Right renal cortex interstitium (tissue), 3 donors: ENCODE data around the gene MEIS1. TPM values are rescaled to one million over a fixed set of nuclear protein-coding genes. Genes with fewer than 3 reads are reported as not detected.
"Not testable (repeated sequence)": the region's sequence is repeated elsewhere in the genome, so short reads cannot be mapped to it uniquely, and the experiment has no call there.

Experiments
- DNase-seq, 3 donors: peaks; one replicate each; pipeline ENCODE4 v3.0.0-alpha.2; 2013; ENCODE audit warnings: low read depth in 3 of 3, low spot score in 2 of 3
- polyA plus RNA-seq, 3 donors: library from polyadenylated mRNA; unstranded; fragments of 120-200 nt; gene quantifications; one replicate each; pipeline ENCODE4 v1.2.1, GENCODE V29; 2013; ENCODE audit not compliant: insufficient read length in 3 of 3

Gene MEIS1
- polyA plus RNA-seq, 3 donors, result 105 to 132 (median 122) TPM

DNA sequence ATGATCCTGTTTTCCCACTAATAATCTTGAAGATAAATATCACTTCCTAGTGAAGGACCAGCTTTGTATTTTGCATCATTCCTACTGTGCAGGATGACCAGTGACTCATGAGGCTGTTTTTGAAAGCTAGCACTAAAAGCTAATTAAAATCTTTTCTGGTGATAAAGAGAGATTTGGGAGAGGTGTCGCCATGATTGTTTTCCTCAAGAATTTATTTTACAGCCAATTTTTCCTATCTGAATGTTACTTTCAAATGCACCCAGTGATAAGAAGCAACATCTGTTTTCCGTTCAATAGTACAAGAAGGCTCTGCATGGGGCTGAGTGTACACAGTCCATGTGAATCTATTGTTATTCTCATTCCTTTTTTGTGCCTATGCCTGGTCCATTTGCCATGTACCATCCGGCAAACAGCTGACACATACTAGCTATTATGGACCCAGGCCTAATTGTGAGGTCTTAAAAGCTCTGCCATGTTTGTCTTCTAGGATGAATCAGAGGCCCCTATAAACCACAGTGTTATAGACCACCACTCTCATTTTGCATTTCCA, 28.4 kb downstream of the MEIS1 start:
- no peak for DNase-seq

DNA sequence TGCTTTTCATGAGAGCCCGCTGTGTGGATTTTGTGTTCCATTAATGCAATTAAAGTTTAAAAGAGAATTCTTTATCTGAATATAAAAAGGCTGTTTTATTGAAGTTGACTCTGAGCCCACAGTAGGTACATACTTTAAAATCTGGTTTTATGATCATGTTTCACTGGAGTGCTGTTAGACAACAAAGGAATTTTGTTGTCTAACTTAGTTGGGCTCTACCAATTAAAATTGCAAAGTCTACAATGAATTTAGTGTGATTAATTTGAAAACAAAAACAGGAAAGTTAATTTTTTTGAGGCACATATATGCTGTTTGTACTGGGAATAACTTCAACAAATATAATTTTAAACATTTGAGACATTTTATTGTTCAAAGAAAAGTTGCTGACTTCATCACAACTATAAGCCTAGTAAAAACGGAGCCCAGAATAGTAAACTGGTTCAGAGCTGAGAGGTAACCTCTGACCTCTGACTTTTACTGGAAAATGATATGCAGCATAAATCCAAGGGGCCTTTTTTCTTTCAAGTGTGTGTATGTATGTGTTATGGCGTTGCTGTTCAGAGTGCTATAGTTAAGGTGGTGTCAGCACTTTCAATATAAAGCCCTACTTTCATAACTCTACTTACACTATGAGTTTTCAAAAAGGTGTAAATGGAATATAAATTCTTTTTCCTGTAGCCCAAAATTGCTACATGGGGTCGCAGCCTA, 30.2 kb downstream of the MEIS1 start:
- DNase-seq, result no peak

DNA sequence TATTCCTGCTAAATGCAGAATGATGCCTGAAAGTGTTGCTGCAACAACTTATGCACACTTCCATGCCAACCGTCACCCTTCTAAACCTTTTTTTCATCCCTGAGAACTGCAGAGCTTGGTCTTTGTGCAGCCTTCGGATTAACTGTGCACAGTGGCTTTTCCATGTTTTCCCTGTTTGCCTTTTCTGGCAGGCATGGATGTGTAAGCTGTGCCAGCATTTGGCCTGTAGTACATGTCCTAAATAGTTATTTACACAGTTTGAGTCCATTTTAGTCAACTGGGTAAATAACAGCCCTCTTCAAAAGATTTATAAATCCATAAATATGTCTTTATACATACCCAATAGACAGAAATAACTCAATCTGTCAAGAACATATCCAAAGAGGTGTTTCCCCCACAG, 31.5 kb downstream of the MEIS1 start:
- DNase-seq, result no peak

DNA sequence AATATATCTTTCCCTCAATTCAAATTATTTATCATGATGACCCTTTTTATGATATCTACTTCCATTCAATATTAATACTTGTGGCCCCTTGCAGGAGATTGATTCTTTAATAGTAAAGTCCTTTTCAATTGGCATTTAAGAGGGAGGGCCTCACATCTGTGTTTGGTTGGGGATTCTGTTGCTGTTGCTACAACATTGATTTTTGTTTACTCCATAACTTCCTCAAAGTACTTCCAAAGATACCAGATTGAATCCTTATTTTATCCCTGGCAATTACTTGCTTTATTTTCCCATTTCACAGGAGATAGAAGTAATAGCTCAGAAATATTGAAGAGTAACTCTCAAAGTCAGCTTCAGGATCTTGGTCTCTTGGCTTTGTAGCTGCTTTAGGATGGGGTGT, 32.8 kb downstream of the MEIS1 start:
- no peak for DNase-seq

DNA sequence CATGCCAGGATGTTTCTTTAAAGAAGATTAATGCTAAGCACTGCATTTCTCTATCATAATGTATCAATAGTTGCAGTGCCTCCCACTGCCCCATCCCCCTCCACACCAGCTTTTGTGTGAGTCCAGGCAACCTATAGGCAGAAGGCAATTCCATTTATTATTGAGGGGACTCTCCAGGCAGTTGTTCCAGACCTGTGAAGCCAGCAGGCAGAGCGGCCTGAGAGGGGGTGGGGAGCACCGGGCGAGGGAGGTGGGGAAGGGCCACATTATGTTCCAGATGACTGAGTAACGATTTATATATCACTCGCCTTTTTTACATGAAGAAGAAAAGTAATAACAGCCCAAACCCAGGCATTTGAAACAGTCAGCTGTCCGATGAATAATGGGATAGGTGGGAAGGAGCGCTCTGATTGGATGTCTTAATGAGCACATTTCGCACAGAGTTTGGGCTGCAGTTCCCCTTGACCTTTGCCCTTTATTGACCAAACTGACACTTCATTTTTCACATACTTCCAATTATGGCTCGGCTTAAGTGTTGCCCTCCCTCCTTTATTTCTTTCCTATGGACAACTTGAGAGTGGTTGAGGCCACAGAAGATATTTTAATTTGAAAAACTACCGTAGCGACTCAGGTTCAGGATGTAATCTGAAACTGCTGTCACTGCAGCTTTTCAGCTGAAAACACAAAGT, 34.4 kb downstream of the MEIS1 start:
- no peak for DNase-seq

DNA sequence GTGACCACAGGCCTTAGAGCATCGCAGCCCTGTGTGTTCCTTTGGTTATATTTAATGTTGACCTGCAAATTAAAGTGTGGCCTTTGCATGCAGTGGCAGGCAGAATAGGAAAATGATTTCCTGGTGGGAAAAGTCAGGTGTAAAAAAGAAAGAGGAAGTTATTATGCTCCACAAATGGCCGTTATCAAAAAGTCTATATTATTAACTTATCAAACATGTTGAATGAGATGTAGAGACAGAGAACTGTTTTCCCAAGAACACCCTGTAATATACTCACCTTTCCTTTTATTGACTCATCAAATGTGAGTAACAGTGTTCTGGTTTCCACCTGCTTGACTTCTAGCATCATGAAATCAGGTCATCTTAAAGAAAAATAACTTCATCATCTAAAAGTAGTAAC, 35.3 kb downstream of the MEIS1 start:
- DNase-seq, result no peak

DNA sequence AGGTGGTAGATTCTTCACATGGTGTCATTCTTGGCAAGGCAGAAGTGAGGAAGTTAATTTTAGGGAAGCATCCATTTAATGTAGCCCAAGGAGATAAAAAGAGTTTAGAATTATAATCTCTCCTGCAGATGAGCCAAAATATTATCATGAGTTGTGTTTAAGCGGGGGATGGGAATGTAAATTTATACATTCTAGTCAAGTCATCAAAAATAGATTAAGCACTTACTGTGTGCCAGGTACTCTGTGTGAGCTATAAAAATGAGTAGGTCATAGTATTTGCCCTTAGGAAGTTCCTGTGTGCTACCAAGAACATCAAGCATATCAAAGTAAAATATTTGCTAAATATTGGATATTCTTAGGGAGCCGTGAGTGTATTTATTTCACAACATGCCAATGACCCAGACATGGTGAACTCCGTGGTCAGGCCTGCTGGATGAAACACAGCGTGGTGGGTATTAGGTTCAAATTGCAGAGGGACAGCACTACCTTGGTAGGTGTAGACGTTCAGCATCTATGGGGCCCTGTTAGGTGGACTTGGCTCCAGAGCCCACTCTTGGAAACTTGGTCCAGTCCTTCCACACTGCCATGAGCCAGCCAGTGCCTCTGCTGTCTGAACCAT, 37.4 kb downstream of the MEIS1 start:
- no peak for DNase-seq

DNA sequence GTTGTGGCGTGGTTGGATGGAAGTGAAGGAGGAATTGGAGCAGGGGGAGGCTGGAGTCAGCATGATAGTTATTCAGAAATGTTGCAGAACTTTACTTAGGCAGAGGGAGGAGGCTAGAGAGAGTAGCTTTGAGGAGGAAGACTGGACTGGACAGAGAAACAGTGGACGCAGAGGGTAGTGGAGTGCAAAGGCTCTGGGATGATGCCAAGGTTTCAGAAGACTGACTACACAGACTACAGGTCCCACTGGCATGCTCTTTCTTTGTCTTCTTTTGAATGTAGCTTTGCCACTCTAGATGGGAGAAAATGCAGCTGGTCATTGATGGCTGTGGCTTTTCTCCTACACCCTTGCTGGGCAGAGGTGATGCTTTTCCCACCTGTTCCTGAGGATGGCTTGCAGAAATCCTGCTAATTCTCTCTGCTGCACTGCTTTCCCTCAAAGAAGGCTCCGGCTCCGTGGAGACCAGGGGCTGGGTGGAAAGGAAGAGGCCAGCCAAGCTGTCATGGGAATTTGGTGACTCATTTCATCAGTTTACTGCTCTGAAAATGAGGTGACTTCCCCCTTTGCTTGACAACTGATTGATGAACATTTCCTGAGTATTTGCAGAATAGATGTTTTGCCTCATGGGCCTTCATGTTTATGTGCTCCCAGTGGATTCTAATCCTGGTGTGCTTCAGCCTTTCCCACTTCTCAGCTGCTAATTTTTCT, 42.4 kb downstream of the MEIS1 start:
- no peak for DNase-seq

DNA sequence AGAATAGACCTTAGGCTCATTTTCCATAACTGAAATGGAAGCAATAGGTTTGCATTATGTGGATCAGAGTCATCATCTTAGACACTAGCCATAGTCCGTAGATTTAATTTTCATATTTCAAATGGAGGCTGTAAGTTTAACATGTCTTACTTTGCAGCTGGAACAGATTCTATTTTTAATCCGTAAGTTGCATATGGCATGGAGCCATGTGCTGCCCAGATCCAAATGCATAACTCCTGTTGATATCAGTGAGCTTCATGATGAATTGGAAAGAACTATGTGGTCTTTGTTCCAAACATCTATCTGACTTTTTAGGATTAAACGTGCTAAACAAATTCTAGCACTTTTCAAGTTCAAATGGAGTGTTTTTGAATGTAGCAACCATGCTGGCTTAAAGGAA, 43.4 kb downstream of the MEIS1 start:
- no peak for DNase-seq

DNA sequence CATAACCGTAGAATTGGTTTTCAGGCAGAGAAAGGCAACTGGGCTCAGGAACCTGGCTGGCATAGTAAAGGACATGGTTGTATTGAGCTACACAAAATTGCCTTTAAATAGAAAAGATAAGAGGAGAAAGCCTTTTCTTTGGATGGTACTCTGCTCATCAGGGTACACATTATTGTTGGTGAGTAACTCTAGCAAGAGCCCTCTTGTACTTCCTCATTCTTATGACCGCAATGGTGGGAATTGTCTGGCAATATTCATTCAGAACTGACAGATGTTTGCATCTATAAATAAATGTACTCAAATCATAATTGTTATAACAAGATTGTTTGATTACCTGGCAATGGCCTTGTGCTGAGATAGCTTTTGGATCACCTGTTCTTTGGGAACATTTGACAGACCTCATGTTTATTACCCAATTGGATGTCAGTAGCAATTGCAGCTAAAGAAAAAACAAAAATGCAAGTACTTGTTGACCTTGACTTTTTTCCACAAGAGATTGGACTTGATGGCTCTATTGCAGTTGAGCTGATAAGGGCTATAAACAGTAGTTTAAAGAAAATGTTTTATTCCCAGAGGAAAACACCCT, 43.9 kb downstream of the MEIS1 start:
- no peak for DNase-seq

DNA sequence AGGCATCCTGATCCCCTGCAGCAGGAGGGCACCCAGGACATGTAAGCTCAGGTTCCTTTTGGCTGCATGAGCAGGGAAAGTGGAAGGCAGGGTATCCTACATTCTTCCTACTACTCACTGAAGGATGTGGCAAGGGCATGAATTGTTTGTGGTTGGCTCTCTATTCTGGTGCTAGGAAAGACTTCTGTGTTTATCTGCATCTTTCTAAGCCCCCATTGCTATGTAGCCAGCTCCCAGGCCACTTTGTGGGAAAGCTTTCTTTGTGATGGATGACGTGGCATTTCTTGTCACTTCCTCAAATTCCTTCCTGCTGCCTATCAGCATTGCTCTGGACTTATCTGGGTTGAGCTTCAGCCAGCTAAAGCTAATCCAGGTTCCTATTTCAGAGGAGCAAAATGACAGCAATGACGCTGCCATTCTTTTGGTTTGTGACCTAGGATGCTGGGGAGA, 46.2 kb downstream of the MEIS1 start:
- no peak for DNase-seq

DNA sequence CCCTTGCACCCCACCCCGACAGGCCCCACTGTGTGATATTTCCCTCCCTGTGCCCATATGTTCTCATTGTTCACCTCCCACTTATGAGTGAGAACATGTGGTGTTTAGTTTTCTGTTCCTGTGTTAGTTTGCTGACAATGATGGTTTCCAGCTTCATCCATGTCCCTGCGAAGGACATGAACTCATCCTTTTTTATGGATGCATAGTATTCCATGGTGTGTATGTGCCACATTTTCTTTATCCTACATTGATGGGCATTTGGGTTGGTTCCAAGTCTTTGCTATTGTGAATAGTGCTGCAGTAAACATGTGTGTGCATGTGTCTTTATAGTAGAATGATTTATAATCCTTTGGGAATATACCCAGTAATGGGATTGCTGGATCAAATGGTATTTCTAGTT, 50.3 kb downstream of the MEIS1 start:
- not testable (repeated sequence) for DNase-seq

DNA sequence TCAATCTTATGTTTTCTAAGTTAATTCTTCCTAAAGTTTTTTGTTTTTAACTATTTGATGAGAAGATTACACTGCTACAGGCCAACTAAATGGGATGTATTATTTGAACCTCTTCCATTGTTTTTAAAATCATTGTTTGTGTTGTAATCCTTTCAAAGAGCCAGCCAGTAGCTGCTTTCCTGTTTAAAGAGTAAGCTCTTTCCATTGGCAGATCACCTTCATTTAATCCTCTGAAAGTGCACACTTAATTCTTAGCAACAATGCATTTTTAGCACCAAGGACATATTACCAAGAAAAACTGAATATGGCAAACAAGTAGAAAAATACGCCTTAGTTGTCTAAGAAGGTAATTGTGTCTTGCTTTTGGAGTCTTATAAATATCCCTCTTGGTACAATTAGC, 54.0 kb downstream of the MEIS1 start:
- no peak for DNase-seq

DNA sequence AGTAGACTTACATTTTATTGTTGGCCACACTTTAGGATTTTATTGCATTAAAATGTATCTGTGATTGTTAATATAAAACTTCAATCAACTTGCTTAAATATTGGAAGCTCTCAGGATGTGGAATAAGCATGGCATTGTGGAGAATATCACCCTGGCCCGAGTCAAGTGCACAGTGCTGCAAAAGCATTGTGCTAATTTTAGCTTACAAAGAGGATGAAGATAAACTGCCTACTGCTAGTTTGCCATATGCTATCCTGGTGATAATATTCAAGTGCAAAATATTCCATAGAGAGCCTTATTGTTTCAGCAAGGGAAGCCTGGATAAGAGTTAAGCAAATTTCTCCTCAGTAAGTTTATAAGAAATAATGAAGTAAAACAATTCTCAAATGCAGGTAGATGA, 54.5 kb downstream of the MEIS1 start:
- no peak for DNase-seq

DNA sequence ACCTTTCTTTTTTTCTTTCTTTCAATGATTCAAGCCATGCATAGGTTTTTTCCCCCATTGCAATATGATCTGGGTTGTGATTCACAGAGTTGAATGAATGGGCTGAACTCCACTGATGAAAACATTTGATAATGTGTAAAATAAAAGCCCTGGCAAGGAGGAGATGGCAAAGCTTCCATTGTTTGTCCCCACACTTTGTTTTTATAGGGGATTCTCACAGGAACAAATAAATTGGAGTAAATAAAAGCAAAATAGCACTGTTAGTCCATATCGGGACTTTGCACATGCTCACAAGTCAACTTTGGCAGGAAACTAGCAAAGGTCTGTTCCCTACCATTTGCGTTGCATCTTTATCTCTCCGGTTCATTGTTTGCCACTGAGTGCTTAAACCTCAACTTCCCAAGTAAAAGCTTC, 55.7 kb downstream of the MEIS1 start:
- no peak for DNase-seq

DNA sequence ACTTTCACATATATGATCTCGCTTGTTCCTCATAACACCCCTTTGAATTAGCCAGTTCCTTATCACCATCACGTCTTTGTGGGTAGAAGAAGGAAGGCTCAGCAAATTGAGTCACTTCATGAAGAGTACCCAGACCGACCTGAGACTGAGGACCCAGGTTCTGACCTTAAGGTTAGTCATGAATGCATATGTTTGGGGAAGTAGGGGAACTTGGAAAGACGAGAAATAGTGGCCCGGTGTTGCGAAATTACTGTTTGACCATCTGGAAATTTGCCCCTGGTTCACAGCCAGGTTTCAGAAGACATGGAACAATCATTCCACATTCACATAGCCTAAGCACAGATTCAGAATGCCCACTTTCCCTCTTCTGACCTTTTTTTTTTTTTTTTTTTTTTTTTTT, 59.8 kb downstream of the MEIS1 start:
- DNase-seq, result no peak

DNA sequence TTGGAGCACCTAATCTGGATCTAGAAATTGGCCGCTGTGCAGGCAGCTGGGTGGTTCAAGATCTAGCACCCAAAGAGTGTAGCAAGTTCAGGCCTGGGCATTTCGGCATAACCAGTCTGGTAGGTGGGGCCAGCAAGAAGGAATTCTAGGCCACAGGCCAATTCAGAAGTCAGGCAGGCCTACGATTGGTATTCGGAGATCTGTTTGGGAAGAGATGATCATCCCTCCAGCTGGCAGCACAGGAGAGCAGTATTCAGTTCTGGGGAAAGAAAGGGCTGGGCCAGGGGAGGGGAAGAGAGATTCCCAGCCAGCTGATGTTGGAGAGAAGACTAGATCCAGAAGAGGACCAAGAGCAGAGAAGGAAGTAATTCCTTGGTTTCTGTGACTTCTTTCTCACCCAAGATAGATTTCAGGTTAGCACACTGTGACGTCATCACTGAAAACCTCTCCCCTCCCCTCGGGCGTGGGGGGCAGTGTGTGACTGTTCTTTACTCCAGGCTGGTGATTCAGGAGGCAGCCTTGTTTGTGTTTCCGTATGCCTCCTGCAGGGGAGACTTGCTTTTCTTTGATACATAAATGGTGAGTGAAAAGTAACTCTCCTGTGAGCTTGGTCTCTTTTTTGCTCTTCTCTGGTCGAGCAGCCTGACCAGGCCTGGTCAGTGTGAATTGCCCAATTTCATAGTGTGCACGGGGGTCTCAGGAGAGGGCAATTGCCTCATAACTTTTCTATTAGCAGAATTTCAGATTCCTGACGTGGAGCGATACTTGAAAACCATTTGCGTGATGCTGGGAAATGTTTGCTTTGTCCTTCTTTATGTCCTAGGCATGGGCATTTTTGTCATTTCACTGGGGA, 61.1 kb downstream of the MEIS1 start:
- DNase-seq, result no peak

DNA sequence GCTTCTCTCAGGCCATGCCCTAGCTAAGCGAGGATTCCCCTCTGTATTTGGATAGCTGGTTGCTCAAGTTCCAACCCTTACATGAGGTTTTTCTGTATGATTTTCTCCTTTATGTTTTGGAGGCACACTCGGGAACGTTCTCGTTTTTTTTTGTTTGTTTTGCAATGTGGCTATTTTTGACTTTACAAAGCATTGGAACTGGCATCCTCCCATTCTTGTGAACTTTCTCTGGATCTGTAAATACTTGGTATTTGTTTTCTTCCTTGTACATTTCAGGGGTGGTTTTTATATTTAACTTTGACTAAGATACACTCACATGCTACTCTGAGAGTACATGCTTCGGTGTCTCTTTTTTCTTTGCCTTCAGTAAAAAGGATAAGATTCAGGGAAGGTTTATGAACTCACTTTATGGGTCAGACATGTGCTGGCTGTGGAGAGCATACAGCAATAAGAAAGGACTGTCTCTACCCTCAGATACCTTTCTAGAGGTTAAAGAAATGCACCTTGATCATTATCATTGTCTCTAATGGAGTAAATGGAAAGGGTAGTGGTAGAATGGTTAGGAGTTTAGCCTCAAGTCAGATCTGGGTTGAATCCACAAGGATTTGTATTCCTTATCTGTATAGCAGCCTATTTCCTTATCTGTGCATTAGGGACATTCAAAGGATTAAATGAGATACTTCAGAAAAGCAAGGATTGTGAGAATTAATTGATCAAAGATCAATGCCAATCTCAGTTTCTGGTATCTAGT, 61.9 kb downstream of the MEIS1 start:
- DNase-seq, result no peak
